Trophoblast cell (in vitro differentiated cells and primary cell): ENCODE data around the gene COBLL1.

ENCODE experiments used
- DNase-seq, 2 donors: peaks; one replicate each; pipeline ENCODE4 v3.0.0-alpha.2; 2016
- H2AFZ ChIP-seq: 2 replicates; pipeline ENCODE4 v1.6.1; 2013; ENCODE audit warnings: low read length, moderate library complexity, mild to moderate bottlenecking; ENCODE audit not compliant: insufficient read depth, poor library complexity
- H2AK5ac ChIP-seq: 2 replicates; pipeline ENCODE4 v1.6.1; 2013; ENCODE audit warnings: mild to moderate bottlenecking, low read length
- H2BK120ac ChIP-seq: 2 replicates; pipeline ENCODE4 v1.6.1; 2013; ENCODE audit warnings: low read length, mild to moderate bottlenecking, moderate library complexity; ENCODE audit not compliant: insufficient read depth, poor library complexity
- H2BK12ac ChIP-seq: 2 replicates; pipeline ENCODE4 v1.6.1; 2013; ENCODE audit warnings: mild to moderate bottlenecking, low read length, moderate library complexity
- H2BK5ac ChIP-seq: 2 replicates; pipeline ENCODE4 v1.6.1; 2013; ENCODE audit warnings: low read length, low read depth, moderate library complexity, mild to moderate bottlenecking; ENCODE audit not compliant: poor library complexity
- H3K14ac ChIP-seq: 2 replicates; pipeline ENCODE4 v1.6.1; 2013; ENCODE audit warnings: mild to moderate bottlenecking, low read length
- H3K18ac ChIP-seq: 2 replicates; pipeline ENCODE4 v1.6.1; 2013; ENCODE audit warnings: mild to moderate bottlenecking, low read length
- H3K23ac ChIP-seq: 2 replicates; pipeline ENCODE4 v1.6.1; 2013; ENCODE audit warnings: low read length
- H3K27ac ChIP-seq: 2 replicates; pipeline ENCODE4 v1.5.1; 2013; ENCODE audit warnings: low read depth, mild to moderate bottlenecking, inconsistent platforms, low read length, moderate library complexity
- H3K27me3 ChIP-seq: 2 replicates; pipeline ENCODE4 v1.6.1; 2013; ENCODE audit warnings: inconsistent platforms, mild to moderate bottlenecking, low read length, moderate library complexity; ENCODE audit not compliant: insufficient read depth
- H3K36me3 ChIP-seq, 2 experiments: 1 replicate in 1 of 2; 2 replicates in 1 of 2; pipeline ENCODE4 v1.6.1; 2013; ENCODE audit warnings: low read length in 2 of 2, mild to moderate bottlenecking in 2 of 2, moderate library complexity in 1 of 2; ENCODE audit not compliant: insufficient read depth in 2 of 2, control insufficient read depth in 1 of 2
- H3K4ac ChIP-seq: 2 replicates; pipeline ENCODE4 v1.6.1; 2013; ENCODE audit warnings: low read depth, mild to moderate bottlenecking, low read length, moderate library complexity
- H3K4me1 ChIP-seq, 2 experiments: 1 replicate in 1 of 2; 2 replicates in 1 of 2; pipeline ENCODE4 v1.6.1; 2013; ENCODE audit warnings: low read length in 2 of 2, mild to moderate bottlenecking in 2 of 2, moderate library complexity in 1 of 2; ENCODE audit not compliant: insufficient read depth in 2 of 2, control insufficient read depth in 1 of 2
- H3K4me2 ChIP-seq: 2 replicates; pipeline ENCODE4 v1.6.1; 2013; ENCODE audit warnings: inconsistent platforms, mild to moderate bottlenecking, low read length, moderate library complexity
- H3K4me3 ChIP-seq: 2 replicates; pipeline ENCODE4 v1.5.1; 2013; ENCODE audit warnings: mild to moderate bottlenecking, low read depth, low read length, inconsistent platforms
- H3K79me1 ChIP-seq: one replicate; pipeline ENCODE4 v1.6.1; 2013; ENCODE audit warnings: low read length
- H3K79me2 ChIP-seq: 2 replicates; pipeline ENCODE4 v1.6.1; 2013; ENCODE audit warnings: low read length, mild to moderate bottlenecking; ENCODE audit not compliant: control insufficient read depth, insufficient read depth, poor library complexity
- H3K9ac ChIP-seq: 2 replicates; pipeline ENCODE4 v1.6.1; 2013; ENCODE audit warnings: mild to moderate bottlenecking, low read length
- H3K9me3 ChIP-seq: 2 replicates; pipeline ENCODE4 v1.6.1; 2013; ENCODE audit warnings: low read depth, mild to moderate bottlenecking, control low read depth, inconsistent platforms, low read length; ENCODE audit not compliant: insufficient read depth
- H4K12ac ChIP-seq: 2 replicates; pipeline ENCODE4 v1.6.1; 2013; ENCODE audit warnings: low read depth, mild to moderate bottlenecking, low read length, moderate library complexity
- H4K8ac ChIP-seq: 2 replicates; pipeline ENCODE4 v1.6.1; 2013; ENCODE audit warnings: low read depth, mild to moderate bottlenecking, low read length, moderate library complexity
- H4K91ac ChIP-seq: one replicate; pipeline ENCODE4 v1.6.1; 2013; ENCODE audit warnings: low read depth, mild to moderate bottlenecking, low read length, moderate library complexity
- WGBS: extraction: QIAGEN DNeasy Blood & Tissue Kit; methylation state at CpG from one replicate; pipeline ENCODE4 v1.1.7; 2013; ENCODE audit warnings: missing lambda C conversion rate; ENCODE audit not compliant: insufficient read length, insufficient coverage; ENCODE audit errors: extremely low coverage; 5-methylcytosine and 5-hydroxymethylcytosine counted together

COBLL1 gene

DNA sequence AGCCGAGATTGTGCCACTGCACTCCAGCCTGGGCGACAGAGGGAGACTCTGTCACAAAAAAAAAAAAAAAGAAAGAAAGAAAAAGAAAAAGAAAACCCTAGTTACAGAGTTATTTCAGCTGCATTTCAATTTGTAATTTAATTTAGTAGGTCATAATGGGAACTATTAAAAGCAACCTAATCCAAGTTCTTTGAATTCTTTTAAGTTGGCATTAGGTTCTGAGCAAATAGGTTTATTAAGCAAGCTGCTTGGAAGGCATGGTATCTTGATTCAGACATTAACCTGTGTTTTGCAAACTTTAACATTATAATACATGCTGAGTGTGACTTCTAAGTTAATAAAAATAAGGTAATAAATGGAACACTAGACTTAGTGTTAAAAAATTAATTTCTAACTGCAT is 29.8 kb upstream of the COBLL1 start:
- Histone ChIP-seq H3K4me1 (no peaks in the 10 kb centered on the region), H3K27ac (no peak overlapping the region), H2BK12ac (no peak overlapping the region), H2BK5ac (no peak overlapping the region), H3K79me1 (no peaks in the 10 kb centered on the region), H4K8ac (no peak overlapping the region), H3K9me3 (no peaks in the 10 kb centered on the region), H3K4ac (no peak overlapping the region), H3K27me3 (no peaks in the 10 kb centered on the region), H3K4me3 (no peak overlapping the region), H2AK5ac (no peak overlapping the region), H3K4me2 (no peak overlapping the region), H3K23ac (no peak overlapping the region), H3K18ac (no peak overlapping the region), H2BK120ac (no peak overlapping the region), H4K91ac (no peak overlapping the region), H3K36me3 (no peaks in the 10 kb centered on the region), H4K12ac (no peak overlapping the region), H3K9ac (no peak overlapping the region), H2AFZ (no peak overlapping the region), H3K79me2 (no peaks in the 10 kb centered on the region), H3K14ac (no peak overlapping the region)
- DNase-seq = no peak
- WGBS = no CpG with 5 or more reads among the region's 2 CpGs

DNA sequence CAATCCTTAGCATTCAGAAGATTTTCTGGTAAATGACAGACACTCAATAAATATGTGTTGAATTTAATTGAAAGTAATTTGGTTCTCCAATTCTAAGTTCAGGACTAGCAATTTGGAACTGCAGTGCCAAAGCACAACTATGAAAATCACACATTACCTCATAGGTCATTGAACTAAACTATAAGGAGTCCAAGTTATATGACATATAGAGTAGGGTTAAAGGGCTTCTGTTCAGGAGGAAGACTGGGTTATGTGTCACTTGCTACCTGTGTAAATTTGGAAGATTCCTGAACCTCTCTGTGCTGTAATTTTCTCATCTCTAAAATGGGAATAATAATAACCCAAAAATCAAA is 27.8 kb upstream of the COBLL1 start:
- H3K4me2 ChIP-seq = no peak overlapping the region
- H4K8ac ChIP-seq = no peak overlapping the region
- H3K9ac ChIP-seq = no peak overlapping the region
- H2BK12ac ChIP-seq = no peak overlapping the region
- H3K79me1 ChIP-seq = no peaks in the 10 kb centered on the region
- no peak overlapping the region for H2AK5ac ChIP-seq
- no peak overlapping the region for H4K12ac ChIP-seq
- H3K9me3 ChIP-seq = no peaks in the 10 kb centered on the region
- no peak overlapping the region for H3K4me3 ChIP-seq
- H3K14ac ChIP-seq = no peak overlapping the region
- no peak overlapping the region for H4K91ac ChIP-seq
- H3K27ac ChIP-seq = no peak overlapping the region
- H3K4ac ChIP-seq = no peak overlapping the region
- H3K18ac ChIP-seq = no peak overlapping the region
- no peak overlapping the region for H2BK5ac ChIP-seq
- no peaks in the 10 kb centered on the region for H3K27me3 ChIP-seq
- no peak overlapping the region for H2AFZ ChIP-seq
- DNase-seq = no peak
- H3K79me2 ChIP-seq = no peaks in the 10 kb centered on the region
- H3K36me3 ChIP-seq = no peaks in the 10 kb centered on the region
- no peaks in the 10 kb centered on the region for H3K4me1 ChIP-seq
- H3K23ac ChIP-seq = no peak overlapping the region
- no peak overlapping the region for H2BK120ac ChIP-seq

DNA sequence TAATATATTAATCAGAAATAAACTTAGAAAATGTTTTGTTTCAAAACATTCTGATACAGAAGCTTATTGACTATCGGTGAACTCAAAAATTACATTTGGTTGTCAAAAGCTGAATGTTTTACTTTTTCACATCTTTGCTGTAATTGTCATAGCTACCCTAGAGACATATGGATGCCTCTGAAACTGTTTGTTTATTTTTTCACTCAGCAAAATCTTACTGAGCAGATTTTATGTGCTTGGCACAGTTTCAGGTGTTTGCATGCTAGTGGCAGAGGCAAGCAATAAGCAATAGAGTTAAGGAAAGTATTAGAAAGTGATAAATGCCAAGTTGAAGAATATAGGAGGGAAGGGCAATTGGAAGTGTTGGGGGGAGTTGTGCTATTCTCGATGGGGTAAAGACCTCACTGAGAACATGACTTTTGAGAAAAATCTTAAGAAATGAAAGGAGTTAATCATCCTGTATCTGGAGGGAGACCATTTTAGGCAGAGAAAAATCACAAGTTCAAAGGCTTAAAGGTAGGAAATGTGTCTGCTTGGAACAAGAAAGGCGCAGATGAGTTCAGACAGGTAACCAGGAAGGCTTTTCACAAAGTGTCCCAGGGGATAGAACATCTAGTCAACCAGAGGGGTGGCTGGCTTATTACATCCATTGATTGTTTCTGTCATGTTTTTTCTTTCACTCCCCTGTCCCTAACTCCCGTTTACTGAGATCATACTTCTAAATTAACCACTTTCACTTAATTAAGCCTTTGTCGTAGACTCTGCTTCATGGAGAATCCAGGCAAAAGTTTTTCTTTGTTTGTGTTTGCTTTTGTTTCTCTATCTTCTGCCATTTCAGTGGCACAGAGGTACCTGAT is 27.2 kb upstream of the COBLL1 start:
- H2AFZ ChIP-seq = no peak overlapping the region
- H3K4ac ChIP-seq = no peak overlapping the region

DNA sequence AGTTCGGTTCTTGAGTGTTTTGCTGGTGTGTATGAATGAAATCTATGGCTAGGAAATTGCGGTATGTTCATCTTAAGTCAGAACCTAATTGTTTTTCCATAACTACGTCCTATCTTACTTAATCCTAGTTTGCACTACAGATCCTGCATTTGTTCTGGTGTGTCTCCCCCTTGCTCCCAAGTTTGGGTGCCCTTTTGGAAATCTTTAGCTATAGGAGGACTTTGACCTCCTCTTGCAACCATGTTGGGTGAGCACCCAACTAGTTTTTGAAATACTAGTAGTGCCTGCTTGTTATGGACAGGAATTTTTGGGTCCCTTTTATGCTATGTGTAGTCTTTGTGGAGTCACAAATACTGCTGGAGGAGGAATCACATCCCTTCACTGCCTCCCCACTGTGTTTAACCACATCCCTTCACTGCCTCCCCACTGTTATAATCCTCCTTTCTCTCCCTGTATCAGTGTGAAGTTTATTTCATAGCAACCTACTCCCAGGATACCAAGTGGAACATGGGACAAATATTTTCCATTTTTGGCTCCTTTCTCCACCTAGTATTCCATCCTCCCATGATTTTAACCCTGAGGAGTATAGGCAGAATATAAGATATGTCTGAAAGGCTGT is 26.3 kb upstream of the COBLL1 start:
- Histone ChIP-seq H3K36me3 (no peaks in the 10 kb centered on the region), H3K4me3 (no peak overlapping the region), H4K8ac (no peak overlapping the region), H3K4ac (no peak overlapping the region), H2AFZ (no peak overlapping the region), H4K91ac (no peak overlapping the region), H2AK5ac (no peak overlapping the region), H3K27ac (no peak overlapping the region), H2BK5ac (no peak overlapping the region), H2BK12ac (no peak overlapping the region), H3K18ac (no peak overlapping the region), H3K79me2 (no peaks in the 10 kb centered on the region), H3K27me3 (no peaks in the 10 kb centered on the region), H3K4me1 (no peaks in the 10 kb centered on the region), H3K14ac (no peak overlapping the region), H3K23ac (no peak overlapping the region), H3K9ac (no peak overlapping the region), H3K9me3 (no peaks in the 10 kb centered on the region), H4K12ac (no peak overlapping the region), H2BK120ac (no peak overlapping the region), H3K79me1 (no peaks in the 10 kb centered on the region), H3K4me2 (no peak overlapping the region)
- no peak for DNase-seq
- no CpG with 5 or more reads among the region's 3 CpGs for WGBS

More for the DNA sequence above, 27.2 kb upstream of the COBLL1 start:
- Histone ChIP-seq H3K79me2 (no peaks in the 10 kb centered on the region), H4K91ac (no peak overlapping the region), H3K9ac (no peak overlapping the region), H3K79me1 (no peaks in the 10 kb centered on the region), H3K4me1 (no peaks in the 10 kb centered on the region), H4K12ac (no peak overlapping the region), H2BK120ac (no peak overlapping the region), H2BK12ac (no peak overlapping the region), H3K23ac (no peak overlapping the region), H3K36me3 (no peaks in the 10 kb centered on the region), H3K4me2 (no peak overlapping the region), H3K27me3 (no peaks in the 10 kb centered on the region), H2AK5ac (no peak overlapping the region), H3K14ac (no peak overlapping the region), H3K9me3 (no peaks in the 10 kb centered on the region), H4K8ac (no peak overlapping the region), H2BK5ac (no peak overlapping the region), H3K4me3 (no peak overlapping the region), H3K27ac (no peak overlapping the region), H3K18ac (no peak overlapping the region)
- no peak for DNase-seq
- WGBS = no CpG with 5 or more reads among the region's 5 CpGs
